Activated T-helper 1 cell treated with Interleukin-2 at 50 U/mL for 16 hours (primary cell): ENCODE data around the gene SEL1L3.

ENCODE experiments used
- DNase-seq: peaks from one replicate; pipeline ENCODE4 v3.0.0-alpha.2; 2020; ENCODE audit warnings: low read depth

Gene SEL1L3

DNA sequence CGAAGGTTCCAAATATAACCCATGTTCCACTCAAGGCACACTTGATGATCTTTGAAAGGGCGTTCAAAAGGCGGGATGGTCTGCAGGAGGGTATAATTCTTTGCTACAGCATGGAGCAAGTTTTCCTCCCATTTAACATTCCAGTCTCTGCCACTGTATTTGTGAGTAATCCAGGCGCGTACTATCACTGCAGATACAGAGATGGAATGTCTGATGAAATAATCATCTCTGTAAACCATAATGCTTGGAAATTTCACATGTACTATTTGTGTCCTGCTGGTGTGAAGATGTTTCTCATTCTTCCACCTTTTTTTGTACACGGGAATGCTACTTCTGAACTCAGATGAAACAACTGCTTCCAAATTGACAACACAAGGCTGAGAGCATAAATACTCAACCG is 15.5 kb downstream of the SEL1L3 start:
- no peak for DNase-seq

- no peak for DNase-seq
Measured at GRCh38 chr4:25845841-25846653, 16.7 kb downstream of the SEL1L3 start.

DNA sequence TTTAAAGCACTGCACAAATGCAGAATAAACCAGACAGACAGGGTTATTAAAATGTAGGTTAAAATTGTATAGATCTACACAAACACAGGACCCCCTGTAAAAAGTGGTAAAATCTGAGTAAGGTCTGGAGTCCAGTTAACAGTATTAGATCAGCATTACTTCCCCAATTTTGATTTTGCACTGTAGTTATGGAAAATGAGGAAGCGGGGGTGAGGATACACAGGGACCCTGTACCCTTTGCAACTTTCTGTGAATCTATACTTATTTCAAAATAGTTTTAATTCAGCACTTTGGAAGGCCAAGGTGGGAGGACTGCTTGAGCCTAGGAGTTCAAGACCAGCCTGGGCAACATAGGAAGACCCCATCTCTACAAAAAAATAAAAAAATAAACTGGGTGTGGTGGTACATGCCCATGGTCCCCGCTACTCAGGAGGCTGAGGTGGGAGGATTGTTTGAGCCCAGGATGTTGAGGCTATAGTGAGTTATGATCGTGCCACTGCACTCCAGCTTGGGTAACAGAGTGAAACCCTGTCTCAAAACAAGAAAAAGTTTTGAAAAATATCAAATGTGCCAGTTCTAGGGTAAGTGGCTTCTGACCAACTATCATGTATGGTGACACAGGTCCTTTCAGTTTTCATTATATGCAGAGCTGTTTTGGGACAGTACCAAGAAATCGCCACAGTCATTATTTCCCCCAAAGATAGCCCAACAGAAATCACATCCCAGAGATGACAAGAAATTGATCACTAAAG is 17.7 kb downstream of the SEL1L3 start:
- DNase-seq: no peak

GRCh38 chr4:25843340-25844097 is 19.3 kb downstream of the SEL1L3 start:
- no peak for DNase-seq

- no peak for DNase-seq
Measured at GRCh38 chr4:25842229-25842845, 20.5 kb downstream of the SEL1L3 start.

DNA sequence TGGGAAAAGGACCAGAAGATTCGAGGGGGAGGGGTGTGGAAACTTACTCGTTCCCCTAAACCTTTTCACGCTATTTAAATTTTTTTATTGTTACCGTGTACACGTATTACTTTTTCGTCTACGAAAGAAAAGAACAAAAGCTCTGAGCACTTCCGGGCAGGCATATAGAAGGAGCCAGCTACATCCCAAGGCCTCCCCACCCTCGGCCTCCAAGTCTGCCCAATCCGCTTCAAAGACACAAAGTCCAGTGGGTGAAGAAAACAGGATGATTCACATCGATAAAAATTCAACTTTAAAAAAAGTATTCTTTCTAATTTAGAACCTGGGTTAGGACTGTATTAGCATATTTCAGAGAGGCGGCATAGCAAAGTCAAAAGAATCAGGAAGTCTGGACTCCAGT is 23.1 kb downstream of the SEL1L3 start:
- DNase-seq: no peak

- no peak for DNase-seq
Measured at GRCh38 chr4:25839233-25839632, 23.6 kb downstream of the SEL1L3 start.

- no peak for DNase-seq
Measured at GRCh38 chr4:25838526-25838925, 24.3 kb downstream of the SEL1L3 start.

- no peak for DNase-seq
Measured at GRCh38 chr4:25837107-25837506, 25.7 kb downstream of the SEL1L3 start.

DNA sequence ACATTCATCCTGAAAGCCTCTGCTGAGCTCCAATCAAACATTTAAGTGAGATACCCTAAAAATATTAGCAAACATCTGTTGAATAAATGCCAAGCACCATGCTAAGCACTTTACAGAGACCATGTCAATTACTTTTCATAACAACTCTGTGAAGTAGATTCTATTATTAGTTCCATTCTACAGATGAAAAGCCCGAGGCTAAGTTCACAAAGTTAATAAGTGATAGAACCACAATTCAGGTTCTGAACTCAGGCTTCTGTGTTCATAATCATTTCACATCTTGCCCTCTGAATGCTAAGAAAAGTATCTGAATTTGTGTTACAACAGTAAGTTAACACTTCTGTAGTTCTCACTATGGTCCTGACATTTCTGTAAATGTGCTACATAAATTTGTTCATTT is 27.4 kb downstream of the SEL1L3 start:
- no peak for DNase-seq

- DNase-seq: no peak
Measured at GRCh38 chr4:25834411-25835107, 28.2 kb downstream of the SEL1L3 start.

DNA sequence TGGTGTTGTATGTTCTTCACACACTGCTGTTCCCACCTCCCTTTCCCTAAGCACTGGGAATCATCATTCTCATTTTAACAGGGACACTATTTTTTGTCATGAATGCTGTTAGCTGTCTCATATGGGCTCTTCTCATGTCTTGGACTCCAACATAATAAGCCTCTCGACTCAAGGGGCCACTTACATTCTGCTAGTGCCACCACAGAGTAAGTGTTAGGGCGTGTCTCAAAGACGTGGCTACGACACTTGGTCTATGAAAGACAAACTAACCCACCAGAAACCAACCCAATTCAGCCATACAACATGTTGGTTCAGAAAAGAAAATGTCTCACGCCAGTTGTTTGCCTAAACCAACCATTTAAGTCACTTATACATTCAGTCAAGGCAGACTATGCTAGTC is 32.2 kb downstream of the SEL1L3 start:
- DNase-seq: no peak

DNA sequence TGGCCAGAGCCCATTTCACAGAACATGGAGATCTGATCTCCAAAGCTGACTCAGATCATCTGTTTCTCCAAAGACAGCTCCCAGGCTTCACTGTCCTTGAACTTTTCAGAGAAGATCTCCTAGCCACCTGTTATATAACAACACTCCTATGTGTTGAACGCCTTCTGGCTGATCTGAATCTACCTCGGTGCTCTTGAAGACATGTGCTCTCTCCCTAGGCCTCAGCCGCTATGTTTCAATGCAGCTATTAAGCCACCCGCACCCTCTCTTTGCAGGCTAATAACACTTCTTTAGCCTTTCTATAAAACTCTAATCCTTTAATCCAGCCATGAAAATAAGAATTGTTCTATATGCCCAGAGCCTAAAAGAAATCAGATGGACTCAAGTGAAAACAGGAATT is 34.9 kb downstream of the SEL1L3 start:
- DNase-seq: no peak

DNA sequence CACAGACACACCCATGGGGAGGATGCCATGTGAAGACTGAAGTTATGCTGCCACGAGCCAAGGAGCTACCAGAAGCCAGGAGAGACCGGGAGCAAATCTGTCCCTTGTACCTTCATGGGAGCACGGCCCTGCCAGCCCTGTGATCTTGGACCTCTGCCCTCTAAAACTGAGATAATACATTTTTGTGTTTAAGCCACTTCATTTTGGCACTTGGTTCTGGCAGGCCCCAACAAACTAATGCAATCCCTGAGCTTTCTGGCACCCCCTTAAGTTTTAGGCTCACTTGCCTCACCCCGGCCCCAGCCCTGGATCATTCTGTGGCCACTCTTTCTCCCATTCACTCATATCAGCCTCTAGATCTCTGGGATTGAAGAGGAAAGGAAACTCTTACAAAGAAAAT is 35.4 kb downstream of the SEL1L3 start:
- no peak for DNase-seq

GRCh38 chr4:25826074-25826752 is 36.6 kb downstream of the SEL1L3 start:
- DNase-seq: no peak

DNA sequence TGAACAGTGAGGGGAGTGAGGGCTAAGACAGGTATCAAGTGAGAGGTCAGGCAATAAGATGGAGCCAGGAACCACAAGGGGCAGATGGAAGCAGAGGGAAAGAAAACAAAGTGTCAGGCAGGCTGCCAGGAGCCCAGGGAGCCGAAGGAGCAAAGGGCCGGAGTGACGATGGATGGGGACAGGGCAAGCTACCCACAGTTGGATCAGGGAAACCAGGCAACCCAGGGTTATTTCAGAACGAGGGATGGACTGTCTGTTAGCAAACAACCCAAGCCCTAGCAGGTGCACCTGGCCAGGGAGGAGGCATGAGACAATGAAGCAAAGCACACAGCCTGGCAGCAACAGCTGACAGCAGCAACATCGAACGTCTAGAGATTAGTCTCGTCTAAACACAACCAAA is 39.2 kb downstream of the SEL1L3 start:
- DNase-seq: no peak

DNA sequence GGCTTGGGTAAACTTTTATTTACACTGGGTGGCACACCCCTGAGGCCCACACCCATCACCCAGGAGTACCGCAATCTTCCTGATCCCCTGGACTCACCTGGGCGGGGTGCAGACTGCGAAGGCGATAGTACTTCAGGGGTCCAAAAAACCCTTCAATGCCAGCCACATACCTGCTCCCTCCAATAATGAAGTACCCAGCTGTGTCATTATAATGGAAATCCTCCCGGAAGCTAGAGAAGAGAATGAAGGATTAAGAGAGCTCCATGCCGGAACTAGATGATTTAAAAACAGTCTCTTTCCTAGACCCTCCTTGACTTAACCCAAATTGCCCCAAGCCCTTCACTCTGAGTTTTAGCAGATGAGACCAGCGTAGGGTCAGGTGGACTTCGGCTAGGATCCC is 40.9 kb downstream of the SEL1L3 start:
- no peak for DNase-seq

GRCh38 chr4:25821267-25821666 is 41.5 kb downstream of the SEL1L3 start:
- DNase-seq: no peak

- no peak for DNase-seq
Measured at GRCh38 chr4:25818876-25819275, 43.9 kb downstream of the SEL1L3 start.

GRCh38 chr4:25818371-25818871 is 44.4 kb downstream of the SEL1L3 start:
- no peak for DNase-seq
